CD4-positive, CD25-positive, alpha-beta regulatory T cell (primary cell): Measurements from ENCODE around the gene COL4A5. TPM values are rescaled to one million over a fixed set of nuclear protein-coding genes. Genes with fewer than 3 reads are reported as not detected.
"Not testable (repeated sequence)": the region's sequence is repeated elsewhere in the genome, so short reads cannot be mapped to it uniquely, and the experiment has no call there.

ENCODE experiments used
- ATAC-seq, 2 donors: fragments of 150-1000 bp; cut with Tn5 transposase; one replicate each; pipeline ENCODE4 v1.10.0; 2021; ENCODE audit warnings: low read depth in 2 of 2, moderate number of reproducible peaks in 2 of 2, moderate library complexity in 1 of 2
- DNase-seq, 3 donors: peaks; one replicate each; pipeline versions ENCODE4 v3.0.0 to v3.0.0-alpha.2; 2012 to 2022; ENCODE audit warnings: mixed read lengths in 1 of 3
- H3K27ac ChIP-seq: one replicate; pipeline ENCODE4 v1.7.0; 2013; ENCODE audit warnings: mild to moderate bottlenecking, low read length; ENCODE audit not compliant: insufficient read depth, poor library complexity, severe bottlenecking
- H3K27me3 ChIP-seq: one replicate; pipeline ENCODE4 v1.7.0; 2013; ENCODE audit warnings: low read length; ENCODE audit not compliant: control insufficient read depth, insufficient read depth
- H3K36me3 ChIP-seq: one replicate; pipeline ENCODE4 v1.7.0; 2013; ENCODE audit warnings: mild to moderate bottlenecking, low read length, moderate library complexity; ENCODE audit not compliant: control insufficient read depth, insufficient read depth
- H3K4me1 ChIP-seq: 2 replicates; pipeline ENCODE4 v1.7.0; 2013; ENCODE audit warnings: mild to moderate bottlenecking, low read length; ENCODE audit not compliant: insufficient read depth, control insufficient read depth, poor library complexity, severe bottlenecking
- H3K4me3 ChIP-seq: one replicate; pipeline ENCODE4 v1.7.0; 2013; ENCODE audit warnings: low read depth, mild to moderate bottlenecking, low read length, moderate library complexity
- H3K9me3 ChIP-seq, 2 experiments: 1 replicate in 1 of 2; 2 replicates in 1 of 2; pipeline ENCODE4 v1.7.0; 2013; ENCODE audit warnings: low read length in 2 of 2, mild to moderate bottlenecking in 1 of 2, moderate library complexity in 1 of 2; ENCODE audit not compliant: control insufficient read depth in 2 of 2
- H3K27ac Mint-ChIP-seq, 3 donors: one replicate each; pipeline ENCODE4 v1.8.0; 2020 to 2022; ENCODE audit warnings: mild to moderate bottlenecking in 3 of 3, mixed read lengths in 3 of 3, moderate library complexity in 2 of 3
- H3K27me3 Mint-ChIP-seq: one replicate; pipeline ENCODE4 v1.8.0; 2022; ENCODE audit warnings: mild to moderate bottlenecking, mixed read lengths
- H3K36me3 Mint-ChIP-seq: one replicate; pipeline ENCODE4 v1.8.0; 2020; ENCODE audit warnings: mixed read lengths
- H3K4me1 Mint-ChIP-seq, 4 donors: one replicate each; pipeline ENCODE4 v1.8.0; 2020 to 2022; ENCODE audit warnings: mixed read lengths in 4 of 4, mild to moderate bottlenecking in 1 of 4
- H3K4me3 Mint-ChIP-seq, 4 donors: one replicate each; pipeline ENCODE4 v1.8.0; 2020 to 2022; ENCODE audit warnings: mild to moderate bottlenecking in 4 of 4, mixed read lengths in 4 of 4, moderate library complexity in 3 of 4
- H3K9me3 Mint-ChIP-seq, 7 donors: one replicate each; pipeline ENCODE4 v1.8.0; 2020 to 2022; ENCODE audit warnings: mixed read lengths in 7 of 7, mild to moderate bottlenecking in 3 of 7, moderate library complexity in 2 of 7
- polyA plus RNA-seq, 4 donors: library from polyadenylated mRNA; unstranded; fragments of 300-500 nt; fragmentation: Illumina TruSeq; gene quantifications; one replicate each; pipeline ENCODE4 v1.2.3, GENCODE V29; 2021
- total RNA-seq: library from RNA; stranded (reverse); gene quantifications from one replicate; pipeline ENCODE4 v1.2.3, GENCODE V29; 2022

COL4A5 gene
- total RNA-seq (not detected), polyA plus RNA-seq (under 1 TPM in 1 of 4 donors, not detected in 3; 0.02 TPM)

DNA sequence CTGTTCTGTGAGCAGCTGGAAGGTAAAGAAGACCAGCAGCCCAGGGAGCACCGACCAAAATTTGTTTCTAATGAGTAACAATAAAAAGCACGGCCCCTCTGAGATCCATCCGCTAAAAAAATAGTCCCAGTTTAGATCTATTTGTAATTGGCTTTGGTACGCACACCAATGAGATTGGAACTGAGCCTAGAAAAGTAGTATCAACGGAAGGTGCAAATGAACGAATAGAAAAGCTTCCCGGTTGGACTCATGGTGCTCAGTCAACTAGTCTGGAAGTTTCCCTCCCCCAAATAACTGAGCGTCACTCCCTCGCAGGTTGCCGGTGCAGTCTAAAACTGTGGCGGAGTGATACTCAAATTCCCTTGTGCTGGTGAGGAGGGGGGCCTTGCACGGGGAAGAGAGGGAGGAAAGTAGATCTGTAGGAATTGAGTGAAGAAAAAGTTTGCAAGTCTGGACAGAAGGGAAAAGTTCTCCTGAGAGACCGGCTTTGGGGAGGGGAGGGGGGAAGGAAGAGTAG is at the start of gene COL4A5:
COL4A5 (plus strand) TSS at position 413 of the 517 bp plus-strand sequence. CDS start 288 bp downstream, outside the sequence.
- DNase-seq, result peak in 1 of 3 donors; percentile 0
- Mint-ChIP-seq H3K4me1 (peaks cover 0 to 7% (median 0%) of the 10 kb centered on the region in 4 donors), H3K4me3 (peak within 1 kb of the TSS; percentile 30 to 75 (median 68))

DNA sequence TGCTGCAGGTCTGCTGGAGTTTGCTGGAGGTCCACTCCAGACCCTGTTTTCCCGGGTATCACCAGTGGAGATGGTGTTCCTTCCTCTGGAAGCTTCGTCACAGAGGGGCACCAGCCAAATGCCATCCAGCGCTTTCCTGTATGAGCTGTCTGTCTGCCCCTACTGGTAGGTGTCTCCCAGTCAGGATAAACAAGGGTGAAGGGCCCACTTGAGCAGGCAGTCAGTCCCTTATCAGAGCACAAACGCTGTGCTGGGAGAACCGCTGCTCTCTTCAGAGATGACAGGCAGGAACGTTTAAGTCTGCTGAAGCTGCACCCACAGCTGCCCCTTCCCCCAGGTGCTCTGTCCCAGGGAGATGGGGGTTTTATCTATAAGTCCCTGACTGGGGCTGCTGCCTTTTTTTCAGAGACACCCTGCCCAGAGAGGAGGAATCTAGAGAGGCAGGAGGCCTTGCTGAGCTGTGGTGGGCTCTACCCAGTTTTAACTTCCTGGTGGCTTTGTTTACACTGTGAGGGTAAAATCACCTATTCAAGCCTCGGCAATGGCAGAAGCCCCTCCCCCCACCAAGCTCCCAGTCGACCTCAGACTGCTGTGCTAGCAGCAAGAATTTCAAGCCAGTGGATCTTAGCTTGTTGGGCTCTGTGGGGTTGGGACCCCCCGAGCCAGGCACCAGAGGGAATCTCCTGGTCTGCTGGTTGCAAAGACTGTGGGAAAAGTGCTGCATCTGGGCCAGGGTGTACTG is 48.5 kb upstream of the COL4A5 start:
- not testable (repeated sequence) for H3K9me3 Mint-ChIP-seq, H3K4me3 ChIP-seq, ATAC-seq, H3K4me1 Mint-ChIP-seq, H3K27ac ChIP-seq, H3K27me3 Mint-ChIP-seq, H3K9me3 ChIP-seq, H3K36me3 Mint-ChIP-seq, H3K4me1 ChIP-seq, H3K36me3 ChIP-seq, H3K4me3 Mint-ChIP-seq, H3K27me3 ChIP-seq, DNase-seq
- peak overlapping the region in 1 of 3 donors; percentile 63 for H3K27ac Mint-ChIP-seq

More for the DNA sequence above, at the start of gene COL4A5:
- Mint-ChIP-seq H3K27ac (no peak within 1 kb of the TSS), H3K27me3 (peaks cover 20% of the 10 kb centered on the region), H3K9me3 (peaks cover 0 to 6% (median 0%) of the 10 kb centered on the region in 7 donors), H3K36me3 (no peaks in the 10 kb centered on the region)
- no peak for ATAC-seq
- H3K4me1 ChIP-seq, result no peaks in the 10 kb centered on the region
- H3K4me3 ChIP-seq, result no peak within 1 kb of the TSS
- H3K27me3 ChIP-seq, result peaks cover 2% of the 10 kb centered on the region
- H3K36me3 ChIP-seq, result no peaks in the 10 kb centered on the region
- no peaks in the 10 kb centered on the region for H3K9me3 ChIP-seq
- no peak within 1 kb of the TSS for H3K27ac ChIP-seq

GRCh38 chrX:108396188-108396891 is 43.3 kb upstream of the COL4A5 start:
- Histone ChIP-seq H3K27ac (no peak overlapping the region), H3K36me3 (no peaks in the 10 kb centered on the region), H3K4me3 (no peak overlapping the region), H3K9me3 (no peaks in the 10 kb centered on the region), H3K27me3 (no peaks in the 10 kb centered on the region), H3K4me1 (no peaks in the 10 kb centered on the region)
- no peak overlapping the region for H3K4me3 Mint-ChIP-seq
- ATAC-seq, result no peak
- DNase-seq, result no peak
- H3K9me3 Mint-ChIP-seq, result peaks cover 0 to 2% (median 0%) of the 10 kb centered on the region in 7 donors
- H3K27ac Mint-ChIP-seq, result no peak overlapping the region
- H3K4me1 Mint-ChIP-seq, result no peaks in the 10 kb centered on the region
- no peaks in the 10 kb centered on the region for H3K27me3 Mint-ChIP-seq
- no peaks in the 10 kb centered on the region for H3K36me3 Mint-ChIP-seq

DNA sequence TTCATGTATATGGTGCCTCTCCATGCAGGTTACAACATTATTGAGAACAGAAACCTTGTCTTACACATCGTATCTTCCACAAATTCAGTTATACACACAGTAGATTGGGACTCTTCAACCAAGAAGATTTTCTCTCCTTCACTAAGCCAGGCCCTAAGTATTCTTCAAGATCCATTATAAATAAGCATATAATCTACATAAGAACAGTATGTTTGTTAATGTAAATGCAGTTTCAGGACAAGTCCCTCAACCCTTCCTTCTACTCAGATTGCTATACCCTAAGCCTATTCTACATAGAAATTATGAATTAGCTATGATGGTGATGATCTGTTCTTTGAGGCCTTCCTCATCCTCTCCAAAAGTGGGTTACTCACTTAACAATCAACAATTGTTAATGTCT is 42.7 kb upstream of the COL4A5 start:
- H3K4me3 ChIP-seq, result no peak overlapping the region
- DNase-seq, result no peak
- H3K4me3 Mint-ChIP-seq, result no peak overlapping the region

DNA sequence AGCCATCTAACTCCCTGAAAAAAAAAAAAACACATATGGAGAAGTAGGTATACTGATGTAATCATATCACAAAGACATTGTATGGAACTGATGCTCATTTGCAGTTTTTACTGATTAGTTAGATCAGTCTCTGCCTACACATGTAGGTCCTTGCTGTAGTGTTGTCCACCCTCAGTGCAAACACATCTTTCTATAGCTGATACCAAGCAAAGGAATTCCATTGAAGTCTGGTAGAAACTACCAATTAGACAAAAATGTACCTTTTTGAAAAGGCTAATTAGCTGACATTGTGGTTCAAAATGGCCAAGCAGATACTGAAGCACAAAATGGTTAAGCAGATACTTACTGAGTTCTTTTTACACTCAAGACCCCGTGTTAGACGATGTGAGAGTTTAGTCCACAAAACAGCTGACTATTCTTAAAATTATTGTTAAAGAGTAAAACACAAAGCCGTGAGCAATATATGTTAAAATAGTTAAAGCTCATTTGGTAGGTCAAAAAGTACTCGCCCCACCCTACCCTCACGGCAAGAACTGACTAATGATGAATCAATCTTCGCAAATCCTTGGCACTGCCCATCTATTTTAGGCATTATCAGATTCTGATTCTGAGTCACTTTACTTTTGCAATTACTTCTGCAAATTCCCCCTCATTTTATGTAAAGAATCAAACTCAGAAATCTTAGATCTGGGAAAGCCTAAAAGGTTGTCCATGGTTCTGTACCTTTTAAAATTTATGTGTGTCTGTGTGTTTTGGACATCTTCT is 41.8 kb upstream of the COL4A5 start:
- no peak for ATAC-seq
- H3K9me3 ChIP-seq, result no peaks in the 10 kb centered on the region
- no peaks in the 10 kb centered on the region for H3K36me3 Mint-ChIP-seq
- no peaks in the 10 kb centered on the region for H3K4me1 ChIP-seq
- DNase-seq, result no peak
- H3K9me3 Mint-ChIP-seq, result peaks cover 0 to 3% (median 0%) of the 10 kb centered on the region in 7 donors
- no peaks in the 10 kb centered on the region for H3K4me1 Mint-ChIP-seq
- H3K4me3 ChIP-seq, result no peak overlapping the region
- no peaks in the 10 kb centered on the region for H3K27me3 Mint-ChIP-seq
- no peak overlapping the region for H3K27ac ChIP-seq
- no peaks in the 10 kb centered on the region for H3K27me3 ChIP-seq
- H3K27ac Mint-ChIP-seq, result no peak overlapping the region
- no peak overlapping the region for H3K4me3 Mint-ChIP-seq
- H3K36me3 ChIP-seq, result no peaks in the 10 kb centered on the region

More for the DNA sequence above, 42.7 kb upstream of the COL4A5 start:
- no peak overlapping the region for H3K27ac Mint-ChIP-seq
- H3K36me3 ChIP-seq, result no peaks in the 10 kb centered on the region
- H3K27ac ChIP-seq, result no peak overlapping the region
- H3K4me1 ChIP-seq, result no peaks in the 10 kb centered on the region
- H3K4me1 Mint-ChIP-seq, result no peaks in the 10 kb centered on the region
- H3K27me3 Mint-ChIP-seq, result no peaks in the 10 kb centered on the region
- no peak for ATAC-seq
- H3K9me3 ChIP-seq, result no peaks in the 10 kb centered on the region
- H3K9me3 Mint-ChIP-seq, result peaks cover 0 to 2% (median 0%) of the 10 kb centered on the region in 7 donors
- no peaks in the 10 kb centered on the region for H3K27me3 ChIP-seq
- no peaks in the 10 kb centered on the region for H3K36me3 Mint-ChIP-seq

- no peaks in the 10 kb centered on the region for H3K27me3 Mint-ChIP-seq
- no peak overlapping the region for H3K27ac Mint-ChIP-seq
- Histone ChIP-seq H3K4me1 (no peaks in the 10 kb centered on the region), H3K4me3 (no peak overlapping the region), H3K36me3 (no peaks in the 10 kb centered on the region), H3K27ac (no peak overlapping the region), H3K9me3 (no peaks in the 10 kb centered on the region), H3K27me3 (no peaks in the 10 kb centered on the region)
- peaks cover 0 to 4% (median 0%) of the 10 kb centered on the region in 7 donors for H3K9me3 Mint-ChIP-seq
- H3K4me1 Mint-ChIP-seq, result no peaks in the 10 kb centered on the region
- H3K36me3 Mint-ChIP-seq, result no peaks in the 10 kb centered on the region
- no peak overlapping the region for H3K4me3 Mint-ChIP-seq
- ATAC-seq (no peak), DNase-seq (no peak)
Measured at GRCh38 chrX:108399418-108400165, 40.0 kb upstream of the COL4A5 start.

GRCh38 chrX:108412783-108413182 is 26.9 kb upstream of the COL4A5 start:
- no peak overlapping the region for H3K27ac ChIP-seq
- Mint-ChIP-seq H3K27ac (no peak overlapping the region), H3K4me3 (no peak overlapping the region), H3K36me3 (no peaks in the 10 kb centered on the region), H3K4me1 (no peaks in the 10 kb centered on the region), H3K27me3 (no peaks in the 10 kb centered on the region), H3K9me3 (peaks cover 0 to 1% (median 0%) of the 10 kb centered on the region in 7 donors)
- H3K4me3 ChIP-seq, result no peak overlapping the region
- ATAC-seq (no peak), DNase-seq (no peak)
- H3K4me1 ChIP-seq, result no peaks in the 10 kb centered on the region
- H3K27me3 ChIP-seq, result no peaks in the 10 kb centered on the region
- no peaks in the 10 kb centered on the region for H3K36me3 ChIP-seq
- H3K9me3 ChIP-seq, result no peaks in the 10 kb centered on the region
